ENCODE measurements around the gene JAZF1.

DNA sequence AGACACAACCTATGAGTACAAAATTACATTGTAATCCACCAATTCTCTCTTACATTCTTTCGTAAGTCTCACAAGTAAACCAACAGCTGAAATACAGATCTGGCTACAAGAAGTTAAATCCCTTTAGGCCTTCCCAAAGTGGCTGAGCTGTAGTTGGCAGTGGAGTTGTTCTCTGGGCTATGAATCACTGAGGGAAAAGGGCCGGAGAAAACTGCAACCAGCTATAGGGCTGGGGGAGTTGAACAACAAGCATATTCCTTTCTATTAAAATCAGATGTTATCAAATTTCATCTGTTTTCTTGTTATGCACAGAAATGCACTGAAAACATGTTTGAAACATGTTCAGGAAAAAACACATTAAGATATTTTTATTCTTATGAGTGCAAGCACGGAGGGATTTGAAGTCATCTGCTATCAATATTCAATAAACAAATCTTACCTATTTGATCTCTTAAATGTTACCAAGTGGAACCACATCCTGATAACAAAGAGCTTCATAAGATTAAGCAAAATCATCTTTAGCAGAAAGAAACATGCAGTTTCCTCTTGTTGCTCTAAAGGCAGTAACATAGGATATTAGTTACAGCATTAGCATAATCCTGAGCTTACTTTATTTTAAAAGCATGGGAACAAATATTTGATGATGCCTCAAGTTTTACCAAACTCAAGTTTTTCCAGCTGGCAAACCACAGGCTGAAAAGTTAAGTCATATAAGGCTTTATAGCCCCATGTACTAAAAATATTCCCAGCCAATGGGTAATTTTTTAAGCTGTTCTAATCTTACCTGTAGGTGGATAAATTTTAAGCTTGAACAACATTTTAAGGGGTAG, 227.9 kb downstream of the JAZF1 start:
- TF ChIP-seq, protein P1, sequence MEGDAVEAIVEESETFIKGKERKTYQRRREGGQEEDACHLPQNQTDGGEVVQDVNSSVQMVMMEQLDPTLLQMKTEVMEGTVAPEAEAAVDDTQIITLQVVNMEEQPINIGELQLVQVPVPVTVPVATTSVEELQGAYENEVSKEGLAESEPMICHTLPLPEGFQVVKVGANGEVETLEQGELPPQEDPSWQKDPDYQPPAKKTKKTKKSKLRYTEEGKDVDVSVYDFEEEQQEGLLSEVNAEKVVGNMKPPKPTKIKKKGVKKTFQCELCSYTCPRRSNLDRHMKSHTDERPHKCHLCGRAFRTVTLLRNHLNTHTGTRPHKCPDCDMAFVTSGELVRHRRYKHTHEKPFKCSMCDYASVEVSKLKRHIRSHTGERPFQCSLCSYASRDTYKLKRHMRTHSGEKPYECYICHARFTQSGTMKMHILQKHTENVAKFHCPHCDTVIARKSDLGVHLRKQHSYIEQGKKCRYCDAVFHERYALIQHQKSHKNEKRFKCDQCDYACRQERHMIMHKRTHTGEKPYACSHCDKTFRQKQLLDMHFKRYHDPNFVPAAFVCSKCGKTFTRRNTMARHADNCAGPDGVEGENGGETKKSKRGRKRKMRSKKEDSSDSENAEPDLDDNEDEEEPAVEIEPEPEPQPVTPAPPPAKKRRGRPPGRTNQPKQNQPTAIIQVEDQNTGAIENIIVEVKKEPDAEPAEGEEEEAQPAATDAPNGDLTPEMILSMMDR (IDR thresholded peaks at IDR 0.05 in 4 of 5, conservative IDR thresholded peaks at IDR 0.05 in 1 of 5) = no peak
- TF ChIP-seq POLR2A (IDR thresholded peaks at IDR 0.05) = no peak
